Neural cell (in vitro differentiated cells): Measurements from ENCODE around the gene RAPGEF4. TPM values are rescaled to one million over a fixed set of nuclear protein-coding genes. Genes with fewer than 3 reads are reported as not detected.

Experiments
- H2AFZ ChIP-seq: fragments of 200-600, 300-800 bp; sonication (generic), shearing (Covaris generic); 2 replicates; pipeline ENCODE4 v1.6.0; 2014; ENCODE audit warnings: low read depth, mild to moderate bottlenecking, antibody characterized with exemption, low read length, moderate library complexity
- H3F3A ChIP-seq: fragments of 200-600 bp; shearing (Covaris generic); 2 replicates; pipeline ENCODE4 v1.6.1; 2016; ENCODE audit warnings: mild to moderate bottlenecking, moderate library complexity, mixed read lengths, antibody characterized with exemption, low read length; ENCODE audit not compliant: insufficient read depth, poor library complexity, severe bottlenecking
- H3K27ac ChIP-seq: fragments of 200-600, 300-800 bp; sonication (generic), shearing (Covaris generic); 2 replicates; pipeline ENCODE4 v1.5.1; 2014; ENCODE audit warnings: mild to moderate bottlenecking, low read length, moderate library complexity
- H3K27me3 ChIP-seq: fragments of 300-800, 200-600 bp; sonication (generic), shearing (Covaris generic); 2 replicates; pipeline ENCODE4 v1.6.0; 2014; ENCODE audit warnings: mild to moderate bottlenecking, low read depth, low read length, moderate library complexity; ENCODE audit not compliant: insufficient read depth
- H3K36me3 ChIP-seq: fragments of 300-800, 200-600 bp; sonication (generic), shearing (Covaris generic); 2 replicates; pipeline ENCODE4 v1.5.1; 2014; ENCODE audit warnings: mild to moderate bottlenecking, antibody characterized with exemption, low read length, moderate library complexity; ENCODE audit not compliant: insufficient read depth
- H3K4me2 ChIP-seq: fragments of 300-800, 200-600 bp; sonication (generic), shearing (Covaris generic); 2 replicates; pipeline ENCODE4 v1.6.0; 2014; ENCODE audit warnings: mild to moderate bottlenecking, low read length
- H3K4me3 ChIP-seq: fragments of 300-800, 200-600 bp; sonication (generic), shearing (Covaris generic); 2 replicates; pipeline ENCODE4 v1.5.1; 2014; ENCODE audit warnings: mild to moderate bottlenecking, low read length, moderate library complexity
- H3K79me2 ChIP-seq: fragments of 200-600 bp; shearing (Covaris generic); replicated peaks from 2 replicates; pipeline ENCODE4 v1.6.0; 2014; ENCODE audit warnings: mild to moderate bottlenecking, low read length, moderate library complexity; ENCODE audit not compliant: insufficient read depth
- H3K9ac ChIP-seq: fragments of 300-800, 200-600 bp; sonication (generic), shearing (Covaris generic); 2 replicates; pipeline ENCODE4 v1.6.1; 2016; ENCODE audit warnings: mild to moderate bottlenecking, low read length, mixed read lengths
- H3K9me2 ChIP-seq: fragments of 200-600 bp; shearing (Covaris generic); 2 replicates; pipeline ENCODE4 v1.6.1; 2016; ENCODE audit warnings: mild to moderate bottlenecking, low read length, mixed read lengths; ENCODE audit not compliant: insufficient read depth
- H3K9me3 ChIP-seq: fragments of 200-600, 300-800 bp; sonication (generic), shearing (Covaris generic); 2 replicates; pipeline ENCODE4 v1.6.1; 2016; ENCODE audit warnings: mild to moderate bottlenecking, mixed run types, low read length, moderate library complexity, mixed read lengths
- H4K20me1 ChIP-seq: fragments of 200-600 bp; shearing (Covaris generic); 2 replicates; pipeline ENCODE4 v1.6.1; 2016; ENCODE audit warnings: mild to moderate bottlenecking, mixed run types; ENCODE audit not compliant: insufficient read depth
- CTCF ChIP-seq: fragments of 450-650 bp; IDR thresholded peaks from 2 replicates; pipeline ENCODE4 v1.5.1; 2014; ENCODE audit warnings: antibody characterized with exemption, mild to moderate bottlenecking, moderate library complexity; ENCODE audit not compliant: poor library complexity, severe bottlenecking
- EP300 ChIP-seq: fragments of 450-650 bp; conservative IDR thresholded peaks from 2 replicates; pipeline ENCODE4 v1.6.1; 2014; ENCODE audit warnings: antibody characterized with exemption, mild to moderate bottlenecking, moderate library complexity; ENCODE audit not compliant: poor library complexity, severe bottlenecking
- EZH2 ChIP-seq: fragments of 200-600, 300-800 bp; shearing (Covaris generic), sonication (generic); IDR thresholded peaks from 2 replicates; pipeline ENCODE4 v1.6.1; 2014; ENCODE audit warnings: antibody characterized with exemption, low read length, borderline replicate concordance, mild to moderate bottlenecking; ENCODE audit not compliant: insufficient read depth, poor library complexity, severe bottlenecking
- MXI1 ChIP-seq: fragments of 450-650 bp; conservative IDR thresholded peaks from 2 replicates; pipeline ENCODE4 v1.6.1; 2014; ENCODE audit warnings: antibody characterized with exemption, mild to moderate bottlenecking; ENCODE audit not compliant: poor library complexity, severe bottlenecking
- POLR2AphosphoS5 ChIP-seq: IDR thresholded peaks from 2 replicates; pipeline ENCODE4 v1.6.1; 2012
- RAD21 ChIP-seq: fragments of 450-650 bp; conservative IDR thresholded peaks from 2 replicates; pipeline ENCODE4 v1.6.1; 2014; ENCODE audit warnings: antibody characterized with exemption, mild to moderate bottlenecking, moderate library complexity
- REST ChIP-seq: IDR thresholded peaks from 2 replicates; pipeline ENCODE4 v1.6.1; 2012; ENCODE audit warnings: borderline replicate concordance
- SMC3 ChIP-seq: fragments of 450-650 bp; conservative IDR thresholded peaks from 2 replicates; pipeline ENCODE4 v1.6.1; 2014; ENCODE audit warnings: antibody characterized with exemption, mild to moderate bottlenecking, moderate library complexity; ENCODE audit not compliant: poor library complexity
- TAF1 ChIP-seq: IDR thresholded peaks from 2 replicates; pipeline ENCODE4 v1.6.1; 2012; ENCODE audit warnings: low read depth
- polyA plus RNA-seq: library from polyadenylated mRNA; depleted of rRNA; stranded (reverse); fragments of >200 nt; gene quantifications from 2 replicates; pipeline ENCODE4 v1.2.3, GENCODE V29; 2014

RAPGEF4 gene
- polyA plus RNA-seq, 1 donor from 2014 or later = 10.4 TPM

DNA sequence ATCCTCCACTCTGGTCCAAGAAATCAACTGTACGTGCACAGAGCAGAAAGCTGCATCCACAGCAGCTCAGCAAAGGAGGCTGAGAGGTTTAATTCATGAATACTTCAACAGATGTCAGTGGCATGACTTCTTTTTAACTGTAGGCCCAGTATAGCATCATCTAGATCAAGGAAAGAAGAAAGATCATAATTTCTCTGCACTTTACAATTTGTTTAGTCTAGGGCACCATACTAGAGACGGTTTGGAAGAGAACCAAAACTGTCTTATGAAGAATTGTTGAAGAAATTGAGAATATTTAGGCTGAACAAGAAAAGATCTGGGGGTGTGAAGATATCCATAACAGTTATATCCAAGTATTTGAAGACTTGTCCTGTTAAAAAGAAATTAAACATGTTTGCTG lies 309.5 kb downstream of the RAPGEF4 start:
- no peaks in the 10 kb centered on the region for H3K79me2 ChIP-seq
- H3F3A ChIP-seq = no peaks in the 10 kb centered on the region
- no peak overlapping the region for H3K27ac ChIP-seq
- no peak overlapping the region for H3K4me2 ChIP-seq
- no peaks in the 10 kb centered on the region for H3K36me3 ChIP-seq
- H3K4me3 ChIP-seq = no peak overlapping the region
- H4K20me1 ChIP-seq = no peaks in the 10 kb centered on the region
- no peaks in the 10 kb centered on the region for H3K27me3 ChIP-seq
- no peaks in the 10 kb centered on the region for H3K9me2 ChIP-seq
- TF ChIP-seq SMC3 (no peak), CTCF (no peak), EP300 (no peak)
- H3K9me3 ChIP-seq = no peaks in the 10 kb centered on the region
- no peak overlapping the region for H2AFZ ChIP-seq
- no peak overlapping the region for H3K9ac ChIP-seq

DNA sequence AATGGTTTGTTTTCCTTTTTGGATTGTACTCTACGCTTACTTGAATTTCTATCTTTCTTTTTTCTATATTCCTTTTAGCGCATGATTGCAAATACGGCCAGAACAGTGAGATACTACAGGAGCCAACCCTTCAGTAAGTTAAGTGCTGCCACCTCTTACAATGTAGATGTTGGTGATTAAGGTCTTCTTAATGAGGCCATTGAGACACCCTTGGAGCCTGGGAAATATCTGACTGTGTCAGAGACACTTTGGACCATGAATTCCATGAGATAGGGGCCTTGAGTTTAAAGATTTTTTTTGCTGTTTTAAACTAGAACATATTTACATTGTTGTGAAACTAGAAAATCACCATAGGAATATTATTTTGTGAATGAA lies 312.9 kb downstream of the RAPGEF4 start:
- no peaks in the 10 kb centered on the region for H3F3A ChIP-seq
- no peak overlapping the region for H3K27ac ChIP-seq
- no peaks in the 10 kb centered on the region for H3K9me3 ChIP-seq
- H2AFZ ChIP-seq = no peak overlapping the region
- H4K20me1 ChIP-seq = no peaks in the 10 kb centered on the region
- H3K79me2 ChIP-seq = no peaks in the 10 kb centered on the region
- no peak overlapping the region for H3K4me3 ChIP-seq
- no peaks in the 10 kb centered on the region for H3K9me2 ChIP-seq
- no peaks in the 10 kb centered on the region for H3K36me3 ChIP-seq
- no peaks in the 10 kb centered on the region for H3K27me3 ChIP-seq
- H3K4me2 ChIP-seq = no peak overlapping the region
- TF ChIP-seq TAF1 (no peak), MXI1 (no peak), EZH2 (no peak), REST (no peak), RAD21 (no peak), EP300 (no peak), CTCF (no peak), SMC3 (no peak), POLR2AphosphoS5 (no peak)
- no peak overlapping the region for H3K9ac ChIP-seq
